GM18861 (cell line): Measurements from ENCODE around the gene C14orf119.

Source experiments
- ATAC-seq: cut with Tn5 transposase; IDR thresholded peaks from one replicate; pipeline ENCODE4 v1.9.1; 2021; ENCODE audit not compliant: unreplicated experiment

Gene C14orf119

GRCh38 chr14:23124337-23124954 lies 29.1 kb downstream of the C14orf119 start:
- no peak for ATAC-seq

- ATAC-seq: no peak
These were observed 29.7 kb downstream of the C14orf119 start for GRCh38 chr14:23125011-23125410.

- no peak for ATAC-seq
These were observed 30.7 kb downstream of the C14orf119 start for GRCh38 chr14:23125933-23126524.

- no peak for ATAC-seq
These were observed 31.4 kb downstream of the C14orf119 start for GRCh38 chr14:23126548-23127278.

GRCh38 chr14:23127861-23128260 lies 32.6 kb downstream of the C14orf119 start:
- ATAC-seq: no peak

GRCh38 chr14:23128969-23129758 lies 33.9 kb downstream of the C14orf119 start:
- no peak for ATAC-seq

GRCh38 chr14:23129759-23130316 lies 34.5 kb downstream of the C14orf119 start:
- no peak for ATAC-seq

GRCh38 chr14:23130871-23131270 lies 35.6 kb downstream of the C14orf119 start:
- no peak for ATAC-seq

GRCh38 chr14:23131482-23131881 lies 36.2 kb downstream of the C14orf119 start:
- no peak for ATAC-seq

- no peak for ATAC-seq
These were observed 37.7 kb downstream of the C14orf119 start for GRCh38 chr14:23132970-23133369.

- ATAC-seq: no peak
These were observed 41.3 kb downstream of the C14orf119 start for GRCh38 chr14:23136566-23137133.

GRCh38 chr14:23137192-23137812 lies 42.0 kb downstream of the C14orf119 start:
- no peak for ATAC-seq

- ATAC-seq: no peak
These were observed 42.7 kb downstream of the C14orf119 start for GRCh38 chr14:23137813-23138535.

GRCh38 chr14:23139874-23140273 lies 44.6 kb downstream of the C14orf119 start:
- ATAC-seq: no peak

- ATAC-seq: no peak
These were observed 45.1 kb downstream of the C14orf119 start for GRCh38 chr14:23140371-23140770.

- no peak for ATAC-seq
These were observed 46.6 kb downstream of the C14orf119 start for GRCh38 chr14:23141706-23142444.

- ATAC-seq: no peak
These were observed 47.5 kb downstream of the C14orf119 start for GRCh38 chr14:23142826-23143225.

- no peak for ATAC-seq
These were observed 48.6 kb downstream of the C14orf119 start for GRCh38 chr14:23143911-23144310.

- ATAC-seq: no peak
These were observed 50.6 kb downstream of the C14orf119 start for GRCh38 chr14:23145794-23146350.
